ENCODE data around the gene MRPL52.

DNA sequence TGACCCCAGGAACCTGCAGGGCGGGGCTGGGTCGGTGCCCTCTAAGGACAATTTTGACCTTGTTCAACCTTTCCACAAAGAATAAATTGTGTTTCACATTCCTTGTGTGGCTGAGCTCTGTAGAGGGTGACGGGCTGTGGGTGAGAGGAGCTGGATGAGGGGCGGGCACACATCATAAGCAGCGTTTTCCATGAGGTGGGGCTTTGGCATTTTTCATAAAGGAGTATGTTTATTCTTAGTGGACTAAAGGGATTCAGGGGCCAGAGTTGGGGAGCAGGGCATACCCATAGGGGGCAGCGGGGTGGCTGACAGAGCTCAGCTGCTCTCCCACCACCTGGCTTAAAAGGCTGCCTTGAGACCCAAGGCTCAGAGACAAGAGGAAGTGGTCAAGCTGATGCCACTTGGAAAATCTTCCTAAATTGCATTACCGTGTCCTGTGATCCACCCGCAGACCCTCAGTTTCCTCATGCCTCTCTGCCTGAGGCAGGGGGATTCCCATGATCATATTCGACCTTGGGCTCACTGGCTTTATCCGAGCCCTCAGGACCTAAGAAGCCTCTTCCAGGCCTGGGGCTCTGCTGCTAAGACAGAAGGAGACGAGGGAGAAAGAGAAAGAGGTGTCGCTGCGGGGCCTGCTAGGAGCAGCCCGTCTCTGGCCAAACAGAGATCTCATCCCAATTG is 18.1 kb downstream of the MRPL52 start:
- TF ChIP-seq, protein P1, sequence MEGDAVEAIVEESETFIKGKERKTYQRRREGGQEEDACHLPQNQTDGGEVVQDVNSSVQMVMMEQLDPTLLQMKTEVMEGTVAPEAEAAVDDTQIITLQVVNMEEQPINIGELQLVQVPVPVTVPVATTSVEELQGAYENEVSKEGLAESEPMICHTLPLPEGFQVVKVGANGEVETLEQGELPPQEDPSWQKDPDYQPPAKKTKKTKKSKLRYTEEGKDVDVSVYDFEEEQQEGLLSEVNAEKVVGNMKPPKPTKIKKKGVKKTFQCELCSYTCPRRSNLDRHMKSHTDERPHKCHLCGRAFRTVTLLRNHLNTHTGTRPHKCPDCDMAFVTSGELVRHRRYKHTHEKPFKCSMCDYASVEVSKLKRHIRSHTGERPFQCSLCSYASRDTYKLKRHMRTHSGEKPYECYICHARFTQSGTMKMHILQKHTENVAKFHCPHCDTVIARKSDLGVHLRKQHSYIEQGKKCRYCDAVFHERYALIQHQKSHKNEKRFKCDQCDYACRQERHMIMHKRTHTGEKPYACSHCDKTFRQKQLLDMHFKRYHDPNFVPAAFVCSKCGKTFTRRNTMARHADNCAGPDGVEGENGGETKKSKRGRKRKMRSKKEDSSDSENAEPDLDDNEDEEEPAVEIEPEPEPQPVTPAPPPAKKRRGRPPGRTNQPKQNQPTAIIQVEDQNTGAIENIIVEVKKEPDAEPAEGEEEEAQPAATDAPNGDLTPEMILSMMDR (IDR thresholded peaks at IDR 0.05): no peak
- TF ChIP-seq ZFX (IDR thresholded peaks at IDR 0.05; ENCODE audit: borderline replicate concordance): no peak
